T47D (cell line): Measurements from ENCODE around the gene HOXC11.
A peak's percentile ranks its signal among the peaks of the same experiment; 100 is the strongest.

Source experiments
- DNase-seq, 2 experiments: peaks; one replicate each; pipeline versions ENCODE4 v3.0.0 to v3.0.0-alpha.2; 2011 to 2012; ENCODE audit warnings: low read depth in 1 of 2, low spot score in 1 of 2
- JUND ChIP-seq: IDR thresholded peaks from 2 replicates; pipeline ENCODE4 v1.6.1; 2012; ENCODE audit warnings: low read depth
- in situ Hi-C: cut with HindIII; loops from 2 replicates; pipeline ENCODE4 v1.10.0; 2016; ENCODE audit warnings: low sequenced_read_pairs, low pct_unique_long_range_greater_than_20kb

HOXC11 gene

GRCh38 chr12:53937596-53938325 is 35.2 kb upstream of the HOXC11 start:
- TF ChIP-seq JUND = no peak
- no peak for DNase-seq
- in situ Hi-C loops = no loop called here

GRCh38 chr12:53938326-53939140 is 34.4 kb upstream of the HOXC11 start, which contains the start of gene HOXC13:
Gene HOXC13 (plus strand): TSS chr12:53938831. CDS start chr12:53938907, 76 bp downstream.
- peak; percentile 98 to 100 for DNase-seq

GRCh38 chr12:53939141-53940108 is 33.5 kb upstream of the HOXC11 start:
- peak in 1 of 2 experiments; percentile 65 for DNase-seq
- in situ Hi-C loops = no loop called here
- no peak for TF ChIP-seq JUND

More at GRCh38 chr12:53938326-53939140, 34.4 kb upstream of the HOXC11 start, which contains the start of gene HOXC13:
- no peak for TF ChIP-seq JUND
- in situ Hi-C loops = no loop called here

GRCh38 chr12:53940443-53941014 is 32.4 kb upstream of the HOXC11 start:
- DNase-seq = peak in 1 of 2 experiments; percentile 51
- in situ Hi-C loops = no loop called here
- no peak for TF ChIP-seq JUND

GRCh38 chr12:53941187-53941586 is 31.7 kb upstream of the HOXC11 start:
- no peak for DNase-seq
- in situ Hi-C loops = no loop called here
- no peak for TF ChIP-seq JUND

- peak in 1 of 2 experiments; percentile 29 for DNase-seq
- TF ChIP-seq JUND = no peak
- in situ Hi-C loops = no loop called here
These were observed 31.2 kb upstream of the HOXC11 start for GRCh38 chr12:53941750-53942149.

GRCh38 chr12:53942467-53942997 is 30.4 kb upstream of the HOXC11 start:
- DNase-seq = no peak
- no peak for TF ChIP-seq JUND
- in situ Hi-C loops = no loop called here

- no peak for DNase-seq
- in situ Hi-C loops = no loop called here
- no peak for TF ChIP-seq JUND
These were observed 28.7 kb upstream of the HOXC11 start for GRCh38 chr12:53944209-53944608.

GRCh38 chr12:53944907-53945847 is 27.7 kb upstream of the HOXC11 start:
- no peak for TF ChIP-seq JUND
- no peak for DNase-seq
- in situ Hi-C loops = no loop called here

- in situ Hi-C loops = no loop called here
- no peak for DNase-seq
- TF ChIP-seq JUND = no peak
These were observed 25.2 kb upstream of the HOXC11 start for GRCh38 chr12:53947743-53948142.
